Ovary (tissue), 3 donors: ENCODE measurements around the gene PPM1D.

Source experiments
- EP300 ChIP-seq: sonication (generic); formaldehyde crosslinking; IDR thresholded peaks from one replicate; pipeline ENCODE4 v1.6.1; 2017; ENCODE audit warnings: antibody characterized with exemption
- POLR2A ChIP-seq: fragments of 450-650 bp; IDR thresholded peaks from one replicate; pipeline ENCODE4 v1.6.1; 2017; ENCODE audit warnings: antibody characterized with exemption, mild to moderate bottlenecking, moderate library complexity
- TF ChIP-seq, protein P1 (sequence below), 3 donors: fragments of 450-650 bp in 2 of 3; fragments of 200-600 bp in 1 of 3; IDR thresholded peaks; one replicate each; pipeline versions ENCODE4 v1.5.1 to v1.8.0; 2016 to 2022; ENCODE audit warnings: antibody characterized with exemption in 3 of 3, mild to moderate bottlenecking in 1 of 3
- donor health status: DM: no; HTN: no; CAD: no.

GRCh38 chr17:60664022-60664421 lies 64.0 kb downstream of the PPM1D start:
- TF ChIP-seq, protein P1, sequence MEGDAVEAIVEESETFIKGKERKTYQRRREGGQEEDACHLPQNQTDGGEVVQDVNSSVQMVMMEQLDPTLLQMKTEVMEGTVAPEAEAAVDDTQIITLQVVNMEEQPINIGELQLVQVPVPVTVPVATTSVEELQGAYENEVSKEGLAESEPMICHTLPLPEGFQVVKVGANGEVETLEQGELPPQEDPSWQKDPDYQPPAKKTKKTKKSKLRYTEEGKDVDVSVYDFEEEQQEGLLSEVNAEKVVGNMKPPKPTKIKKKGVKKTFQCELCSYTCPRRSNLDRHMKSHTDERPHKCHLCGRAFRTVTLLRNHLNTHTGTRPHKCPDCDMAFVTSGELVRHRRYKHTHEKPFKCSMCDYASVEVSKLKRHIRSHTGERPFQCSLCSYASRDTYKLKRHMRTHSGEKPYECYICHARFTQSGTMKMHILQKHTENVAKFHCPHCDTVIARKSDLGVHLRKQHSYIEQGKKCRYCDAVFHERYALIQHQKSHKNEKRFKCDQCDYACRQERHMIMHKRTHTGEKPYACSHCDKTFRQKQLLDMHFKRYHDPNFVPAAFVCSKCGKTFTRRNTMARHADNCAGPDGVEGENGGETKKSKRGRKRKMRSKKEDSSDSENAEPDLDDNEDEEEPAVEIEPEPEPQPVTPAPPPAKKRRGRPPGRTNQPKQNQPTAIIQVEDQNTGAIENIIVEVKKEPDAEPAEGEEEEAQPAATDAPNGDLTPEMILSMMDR (IDR thresholded peaks at IDR 0.05) = no peak
- no peak for TF ChIP-seq POLR2A
- no peak for TF ChIP-seq EP300
